ENCODE results near the gene SEMA4D. TPM values are rescaled to one million over a fixed set of nuclear protein-coding genes. Genes with fewer than 3 reads are reported as not detected.

Gene SEMA4D
- total RNA-seq, 1 donor from 2014 or later, result 49.9 TPM

GRCh38 chr9:89421595-89421994 is 76.3 kb downstream of the SEMA4D start:
- DNase-seq, result no peak
- H3K27ac ChIP-seq, result peak overlapping the region; percentile 54
- H3K27me3 ChIP-seq (ENCODE audit: low read depth), result no peaks in the 10 kb centered on the region
- no peak for ATAC-seq
- H3K36me3 ChIP-seq, result no peaks in the 10 kb centered on the region
- H3K9me3 ChIP-seq, result no peaks in the 10 kb centered on the region
- intact Hi-C loops (cut with DNase I), result no loop called here
- H3K4me1 ChIP-seq, result peaks cover 31% of the 10 kb centered on the region
- no peak overlapping the region for H3K4me3 ChIP-seq
- no peak for TF ChIP-seq CTCF (IDR thresholded peaks at IDR 0.05)

DNA sequence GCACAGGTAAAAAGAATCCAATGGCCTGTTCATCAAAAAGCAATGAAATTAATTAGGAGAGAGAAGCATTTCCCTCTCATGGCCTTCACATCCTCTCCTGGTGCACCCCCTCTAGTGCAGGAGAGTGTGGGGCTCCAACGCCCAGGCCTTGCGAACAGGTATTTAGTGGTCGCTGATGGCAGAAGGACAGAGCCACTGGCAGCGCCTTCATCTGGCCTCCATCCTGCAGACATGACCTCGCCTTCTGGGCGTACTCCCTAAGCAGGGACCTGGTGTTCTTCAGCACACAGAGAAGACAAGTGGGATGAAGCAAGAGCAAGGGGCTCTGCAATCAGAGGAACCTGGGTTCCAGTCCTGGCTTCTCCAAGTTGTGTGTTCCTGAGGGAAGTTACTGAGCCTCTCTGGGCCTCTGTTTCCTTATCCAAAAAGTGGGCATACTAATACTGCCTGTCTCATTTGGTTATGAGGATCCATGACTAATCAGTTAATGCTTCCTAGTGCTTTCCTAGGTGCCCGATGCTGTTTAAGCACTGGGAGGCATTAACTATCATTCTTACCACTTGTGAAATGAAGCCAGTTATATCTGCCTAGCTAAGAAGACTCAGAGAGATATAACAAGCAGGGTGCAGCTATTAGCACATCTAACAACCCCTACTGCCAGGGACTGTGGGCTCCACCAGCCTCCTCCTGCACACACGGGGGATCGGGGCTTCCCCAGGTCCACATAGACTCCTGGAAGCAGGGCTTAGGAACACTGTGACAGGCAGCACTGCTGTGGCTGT is 77.3 kb downstream of the SEMA4D start:
- Histone ChIP-seq H3K4me1 (peaks cover 25% of the 10 kb centered on the region), H3K9me3 (no peaks in the 10 kb centered on the region), H3K4me3 (no peak overlapping the region), H3K27ac (no peak overlapping the region), H3K27me3 (ENCODE audit: low read depth) (no peaks in the 10 kb centered on the region), H3K36me3 (no peaks in the 10 kb centered on the region)
- intact Hi-C loops (cut with DNase I), result no loop called here
- no peak for TF ChIP-seq CTCF (IDR thresholded peaks at IDR 0.05)
- ATAC-seq, result no peak
- no peak for DNase-seq

DNA sequence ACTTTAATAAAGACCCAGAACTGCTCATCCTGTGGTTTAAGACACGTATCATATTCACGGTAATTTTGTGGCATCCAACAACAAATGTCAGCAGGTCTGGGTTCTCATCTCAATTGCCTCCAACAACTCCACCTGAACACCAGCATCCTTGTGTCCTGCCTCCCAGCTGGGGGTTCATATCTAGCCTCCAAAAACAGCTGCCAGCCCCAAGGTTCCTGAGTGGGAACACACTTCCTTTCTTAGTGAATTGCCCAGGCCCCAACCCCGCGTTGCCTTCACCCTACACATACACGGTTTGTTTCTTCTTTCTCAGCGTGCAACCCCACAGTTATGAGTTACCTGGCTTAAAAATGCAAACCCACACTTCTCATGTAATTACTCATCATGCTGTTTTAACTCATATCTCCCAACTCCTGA is 77.9 kb downstream of the SEMA4D start:
- intact Hi-C loops (cut with DNase I), result no loop called here
- Histone ChIP-seq H3K27me3 (ENCODE audit: low read depth) (no peaks in the 10 kb centered on the region), H3K27ac (no peak overlapping the region), H3K4me3 (no peak overlapping the region), H3K9me3 (no peaks in the 10 kb centered on the region), H3K4me1 (peaks cover 19% of the 10 kb centered on the region), H3K36me3 (no peaks in the 10 kb centered on the region)
- no peak for DNase-seq
- TF ChIP-seq CTCF (IDR thresholded peaks at IDR 0.05), result no peak
- ATAC-seq, result no peak

GRCh38 chr9:89418882-89419640 is 78.9 kb downstream of the SEMA4D start:
- intact Hi-C loops (cut with DNase I), result no loop called here
- Histone ChIP-seq H3K27me3 (ENCODE audit: low read depth) (no peaks in the 10 kb centered on the region), H3K4me1 (peaks cover 18% of the 10 kb centered on the region), H3K36me3 (no peaks in the 10 kb centered on the region), H3K4me3 (no peak overlapping the region), H3K9me3 (no peaks in the 10 kb centered on the region), H3K27ac (peak overlapping the region; percentile 18)
- no peak for DNase-seq
- TF ChIP-seq CTCF (IDR thresholded peaks at IDR 0.05), result no peak
- peak; percentile 22 to 25 for ATAC-seq

- H3K4me1 ChIP-seq, result peaks cover 18% of the 10 kb centered on the region
Observed at GRCh38 chr9:89418474-89418845, 79.5 kb downstream of the SEMA4D start.

More at GRCh38 chr9:89418474-89418845, 79.5 kb downstream of the SEMA4D start:
- no peak for TF ChIP-seq CTCF (IDR thresholded peaks at IDR 0.05)
- Histone ChIP-seq H3K36me3 (peaks cover under 1% of the 10 kb centered on the region), H3K27me3 (ENCODE audit: low read depth) (no peaks in the 10 kb centered on the region), H3K9me3 (no peaks in the 10 kb centered on the region), H3K27ac (peak overlapping the region; percentile 18), H3K4me3 (no peak overlapping the region)
- no peak for ATAC-seq
- intact Hi-C loops (cut with DNase I), result no loop called here
- DNase-seq, result no peak
